ENCODE measurements around the gene ONECUT1. TPM values are rescaled to one million over a fixed set of nuclear protein-coding genes. Genes with fewer than 3 reads are reported as not detected.

The ONECUT1 gene
- total RNA-seq, 4 donors from 2014 or later, result not detected

DNA sequence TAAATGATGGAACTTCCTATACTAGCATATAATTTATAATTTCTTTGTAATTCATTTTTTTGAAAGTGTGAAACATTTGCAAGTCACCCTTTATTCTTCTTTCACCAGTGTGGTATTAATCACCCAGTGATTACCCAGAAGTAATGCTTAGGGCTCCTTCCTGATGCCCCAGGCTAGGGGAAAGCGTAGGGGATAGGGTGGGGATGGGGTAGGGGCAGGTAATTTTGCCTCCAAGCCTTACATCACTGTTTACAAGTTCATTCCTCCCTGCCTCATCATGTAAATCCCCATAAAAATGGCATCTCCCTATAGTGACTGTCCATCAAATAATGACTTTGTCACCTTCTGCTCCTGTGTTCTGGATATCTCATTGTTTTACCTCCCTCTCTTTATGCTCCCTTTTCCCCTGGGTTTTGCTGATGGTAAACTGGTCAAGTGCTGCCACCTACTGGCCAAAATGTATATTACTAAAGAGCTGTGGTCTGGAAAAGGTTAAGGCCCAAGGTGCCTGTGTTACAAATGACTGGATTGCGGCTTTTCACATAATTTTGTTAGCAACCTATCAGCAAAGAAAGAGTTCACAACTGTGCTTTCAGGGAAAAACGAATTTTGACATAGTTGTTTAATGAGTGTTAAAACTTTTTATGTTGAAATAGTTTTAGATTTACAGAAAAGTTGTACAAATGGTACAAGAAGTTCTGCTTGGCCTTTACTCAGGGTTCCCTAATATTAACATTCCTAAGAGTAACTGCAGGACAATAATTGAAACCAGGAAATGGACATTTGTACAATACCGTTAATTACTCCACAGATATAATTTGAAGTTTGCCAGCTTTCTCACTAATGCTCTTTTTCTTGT, 54.7 kb downstream of the ONECUT1 start:
- H3K4me1 ChIP-seq, result peaks cover 0 to 20% (median 2%) of the 10 kb centered on the region in 4 donors
- H3K36me3 ChIP-seq, result no peaks in the 10 kb centered on the region
- 53% methylated on average over 4 of the region's 4 CpGs for WGBS
- H3K27me3 ChIP-seq, result no peaks in the 10 kb centered on the region
- H3K4me3 ChIP-seq, result no peak overlapping the region
- H3K27ac ChIP-seq (replicated peaks in 1 of 4), result no peak overlapping the region
- intact Hi-C loops (cut with DNase I), result loop anchor here (2.0 to 10.0 kb wide), 2 partner anchors 111 to 479 kb away; no protein-coding TSS in a partner anchor
- H3K9me3 ChIP-seq, result no peaks in the 10 kb centered on the region
- peak; percentile 93 for DNase-seq (ENCODE audit: extremely low spot score)
- TF ChIP-seq, protein P1, sequence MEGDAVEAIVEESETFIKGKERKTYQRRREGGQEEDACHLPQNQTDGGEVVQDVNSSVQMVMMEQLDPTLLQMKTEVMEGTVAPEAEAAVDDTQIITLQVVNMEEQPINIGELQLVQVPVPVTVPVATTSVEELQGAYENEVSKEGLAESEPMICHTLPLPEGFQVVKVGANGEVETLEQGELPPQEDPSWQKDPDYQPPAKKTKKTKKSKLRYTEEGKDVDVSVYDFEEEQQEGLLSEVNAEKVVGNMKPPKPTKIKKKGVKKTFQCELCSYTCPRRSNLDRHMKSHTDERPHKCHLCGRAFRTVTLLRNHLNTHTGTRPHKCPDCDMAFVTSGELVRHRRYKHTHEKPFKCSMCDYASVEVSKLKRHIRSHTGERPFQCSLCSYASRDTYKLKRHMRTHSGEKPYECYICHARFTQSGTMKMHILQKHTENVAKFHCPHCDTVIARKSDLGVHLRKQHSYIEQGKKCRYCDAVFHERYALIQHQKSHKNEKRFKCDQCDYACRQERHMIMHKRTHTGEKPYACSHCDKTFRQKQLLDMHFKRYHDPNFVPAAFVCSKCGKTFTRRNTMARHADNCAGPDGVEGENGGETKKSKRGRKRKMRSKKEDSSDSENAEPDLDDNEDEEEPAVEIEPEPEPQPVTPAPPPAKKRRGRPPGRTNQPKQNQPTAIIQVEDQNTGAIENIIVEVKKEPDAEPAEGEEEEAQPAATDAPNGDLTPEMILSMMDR (IDR thresholded peaks at IDR 0.05), result peak; percentile 74 to 84 (median 79)
- TF ChIP-seq POLR2A (IDR thresholded peaks at IDR 0.05; ENCODE audit: low read depth), result no peak

DNA sequence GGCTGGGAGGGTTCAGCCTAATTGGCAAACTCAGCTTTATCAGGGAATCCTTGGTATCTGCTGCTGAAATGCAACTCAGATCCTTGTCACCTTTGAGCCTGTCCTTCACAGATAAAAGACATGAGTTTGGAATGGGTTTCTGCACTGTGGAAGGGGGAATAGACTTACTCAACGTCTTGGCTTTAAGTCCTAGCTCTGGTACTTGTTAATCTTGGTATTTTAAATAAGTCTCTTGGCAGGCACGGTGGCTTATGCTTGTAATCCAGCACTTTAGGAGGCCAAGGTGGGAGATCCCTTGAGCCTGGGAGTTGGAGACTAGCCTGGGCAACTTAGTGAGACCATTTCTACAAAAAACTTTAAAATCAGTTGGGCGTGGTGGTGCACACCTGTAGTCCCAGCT, 55.8 kb downstream of the ONECUT1 start:
- WGBS, result 53% methylated on average over 3 of the region's 3 CpGs
- H3K9me3 ChIP-seq, result no peaks in the 10 kb centered on the region
- TF ChIP-seq EP300 (IDR thresholded peaks at IDR 0.05), result no peak
- TF ChIP-seq, protein P1 (IDR thresholded peaks at IDR 0.05), result no peak
- no peak for TF ChIP-seq POLR2AphosphoS5 (IDR thresholded peaks at IDR 0.05)
- no peak for TF ChIP-seq POLR2A (IDR thresholded peaks at IDR 0.05; ENCODE audit: low read depth)
- peaks cover 0 to 20% (median 4%) of the 10 kb centered on the region in 4 donors for H3K4me1 ChIP-seq
- no peaks in the 10 kb centered on the region for H3K36me3 ChIP-seq
- H3K27me3 ChIP-seq, result no peaks in the 10 kb centered on the region
- no peak overlapping the region for H3K4me3 ChIP-seq
- H3K27ac ChIP-seq (replicated peaks in 1 of 4), result no peak overlapping the region
- DNase-seq (ENCODE audit: extremely low spot score), result no peak
- intact Hi-C loops (cut with DNase I), result loop anchor here (2.0 to 10.0 kb wide), 3 partner anchors 110 to 478 kb away; no protein-coding TSS in a partner anchor

DNA sequence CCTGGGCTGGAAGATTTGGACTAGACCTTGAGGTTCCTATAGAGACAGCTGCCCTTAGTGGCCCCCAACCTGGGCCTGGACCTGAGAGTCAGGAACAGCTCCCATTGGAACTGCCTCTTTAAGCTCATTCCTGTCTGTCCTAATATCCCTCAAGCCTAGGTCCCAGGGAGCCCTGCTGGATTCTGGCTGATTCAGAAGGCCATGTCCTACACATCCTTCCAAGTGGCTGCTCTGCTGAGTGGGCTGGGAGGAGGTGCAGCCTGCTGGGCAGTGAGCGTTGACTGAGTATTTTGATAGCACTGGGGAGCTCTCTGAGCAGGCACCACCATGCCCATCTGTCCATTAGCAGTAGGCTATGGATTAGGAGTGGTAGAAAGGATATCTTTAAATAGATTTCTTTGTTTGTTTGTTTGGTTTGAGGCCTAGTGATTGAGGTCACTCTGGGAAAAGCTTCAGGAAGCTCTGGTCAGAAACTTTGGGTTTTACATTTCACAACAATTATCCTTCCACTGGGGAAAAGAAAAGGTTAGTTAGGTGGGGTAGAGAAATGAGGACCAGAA, 56.4 kb downstream of the ONECUT1 start:
- Histone ChIP-seq H3K4me3 (no peak overlapping the region), H3K4me1 (peaks cover 0 to 20% (median 6%) of the 10 kb centered on the region in 4 donors), H3K9me3 (no peaks in the 10 kb centered on the region), H3K36me3 (no peaks in the 10 kb centered on the region), H3K27me3 (no peaks in the 10 kb centered on the region), H3K27ac (replicated peaks in 1 of 4) (no peak overlapping the region)
- WGBS, result 100% methylated on average over 1 of the region's 1 CpG
- no peak for DNase-seq (ENCODE audit: extremely low spot score)
- intact Hi-C loops (cut with DNase I), result loop anchor here (2.0 to 10.0 kb wide), 3 partner anchors 109 to 477 kb away; no protein-coding TSS in a partner anchor
- TF ChIP-seq, protein P1 (IDR thresholded peaks at IDR 0.05), result no peak
- no peak for TF ChIP-seq POLR2AphosphoS5 (IDR thresholded peaks at IDR 0.05)
- TF ChIP-seq POLR2A (IDR thresholded peaks at IDR 0.05; ENCODE audit: low read depth), result no peak
- TF ChIP-seq EP300 (IDR thresholded peaks at IDR 0.05), result no peak

DNA sequence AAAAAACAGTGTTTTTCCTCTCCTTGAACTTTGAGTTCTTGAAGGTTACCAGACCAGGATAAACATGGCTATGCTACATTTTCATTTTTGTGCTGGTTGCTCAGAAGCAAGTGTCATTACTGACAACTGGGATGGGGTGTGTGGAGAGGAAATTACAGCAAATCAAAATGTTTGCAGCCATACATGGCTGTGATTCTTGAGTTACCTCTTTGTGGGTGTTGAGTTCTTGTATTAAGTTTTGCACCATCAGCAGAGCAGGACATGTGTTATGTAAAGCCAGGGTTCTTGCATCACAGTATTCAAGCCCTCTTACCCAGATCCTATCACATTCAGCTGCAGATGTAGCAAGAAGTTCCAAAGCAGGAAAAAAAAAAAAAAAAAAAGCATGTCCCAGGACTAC, 57.0 kb downstream of the ONECUT1 start:
- TF ChIP-seq POLR2AphosphoS5 (IDR thresholded peaks at IDR 0.05), result no peak
- no peak for TF ChIP-seq POLR2A (IDR thresholded peaks at IDR 0.05; ENCODE audit: low read depth)
- intact Hi-C loops (cut with DNase I), result loop anchor here (5.0 to 10.0 kb wide), 2 partner anchors 108 to 201 kb away; no protein-coding TSS in a partner anchor
- Histone ChIP-seq H3K36me3 (no peaks in the 10 kb centered on the region), H3K27ac (replicated peaks in 1 of 4) (no peak overlapping the region), H3K4me1 (peaks cover 0 to 20% (median 6%) of the 10 kb centered on the region in 4 donors), H3K9me3 (no peaks in the 10 kb centered on the region), H3K4me3 (no peak overlapping the region), H3K27me3 (no peaks in the 10 kb centered on the region)
- DNase-seq (ENCODE audit: extremely low spot score), result no peak

DNA sequence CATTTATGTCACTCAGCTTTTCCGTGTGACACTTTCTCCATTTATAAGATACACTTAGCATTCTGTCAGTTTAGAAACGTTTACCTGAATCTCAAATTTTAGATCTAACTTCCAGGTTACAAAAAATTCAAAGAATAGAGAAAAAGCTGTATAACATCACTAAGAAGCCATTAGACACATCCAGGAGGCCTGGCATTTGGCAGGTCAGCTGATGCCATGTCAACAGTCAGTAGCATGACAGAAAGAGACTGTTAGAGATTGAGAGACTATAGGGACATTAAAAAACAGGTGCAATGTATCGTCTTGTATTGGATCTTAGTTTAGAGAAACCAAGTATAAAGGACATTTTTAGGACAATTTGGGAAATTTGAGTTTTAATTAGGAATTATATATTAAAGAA, 57.6 kb downstream of the ONECUT1 start:
- DNase-seq (ENCODE audit: extremely low spot score), result no peak
- Histone ChIP-seq H3K4me3 (no peak overlapping the region), H3K27me3 (no peaks in the 10 kb centered on the region), H3K9me3 (no peaks in the 10 kb centered on the region), H3K4me1 (peaks cover 0 to 20% (median 6%) of the 10 kb centered on the region in 4 donors), H3K27ac (replicated peaks in 1 of 4) (no peak overlapping the region), H3K36me3 (no peaks in the 10 kb centered on the region)
- TF ChIP-seq EP300 (IDR thresholded peaks at IDR 0.05) (no peak), POLR2AphosphoS5 (IDR thresholded peaks at IDR 0.05) (no peak), POLR2A (IDR thresholded peaks at IDR 0.05; ENCODE audit: low read depth) (no peak)
- TF ChIP-seq, protein P1 (IDR thresholded peaks at IDR 0.05), result no peak
- WGBS, result 91% methylated on average over 3 of the region's 3 CpGs
- intact Hi-C loops (cut with DNase I), result loop anchor here (5.0 to 10.0 kb wide), 2 partner anchors 108 to 200 kb away; no protein-coding TSS in a partner anchor

Data from esophagus muscularis mucosa (tissue), 4 donors.